HG03520 (cell line): Measurements from ENCODE around the gene RFT1.

ENCODE experiments used
- ATAC-seq: cut with Tn5 transposase; IDR thresholded peaks from one replicate; pipeline ENCODE4 v1.9.1; 2021; ENCODE audit warnings: mild to moderate bottlenecking, moderate library complexity; ENCODE audit not compliant: unreplicated experiment

The RFT1 gene

GRCh38 chr3:53092942-53093341 is 37.3 kb downstream of the RFT1 start:
- ATAC-seq, result no peak

DNA sequence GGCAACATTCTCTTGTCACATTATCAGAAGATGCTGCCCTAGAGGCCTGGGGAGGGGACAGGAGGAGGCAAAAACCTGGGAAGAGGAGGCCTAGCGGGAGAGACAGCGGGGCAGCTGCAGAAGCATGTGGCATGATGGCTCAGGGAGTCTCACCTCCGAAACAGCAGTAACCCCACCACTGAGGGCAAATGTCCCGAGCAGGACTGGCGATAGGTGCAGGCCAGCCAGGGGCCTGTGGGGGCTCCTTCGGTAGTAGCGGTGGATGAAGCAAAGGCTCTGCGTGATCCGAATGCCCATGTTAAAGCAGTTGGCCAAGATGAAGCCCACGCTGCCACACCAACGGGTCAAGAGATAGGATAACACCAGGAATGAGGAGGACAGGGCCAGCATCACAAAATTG is 38.0 kb downstream of the RFT1 start:
- ATAC-seq, result no peak

GRCh38 chr3:53091011-53091410 is 39.2 kb downstream of the RFT1 start:
- ATAC-seq, result no peak

DNA sequence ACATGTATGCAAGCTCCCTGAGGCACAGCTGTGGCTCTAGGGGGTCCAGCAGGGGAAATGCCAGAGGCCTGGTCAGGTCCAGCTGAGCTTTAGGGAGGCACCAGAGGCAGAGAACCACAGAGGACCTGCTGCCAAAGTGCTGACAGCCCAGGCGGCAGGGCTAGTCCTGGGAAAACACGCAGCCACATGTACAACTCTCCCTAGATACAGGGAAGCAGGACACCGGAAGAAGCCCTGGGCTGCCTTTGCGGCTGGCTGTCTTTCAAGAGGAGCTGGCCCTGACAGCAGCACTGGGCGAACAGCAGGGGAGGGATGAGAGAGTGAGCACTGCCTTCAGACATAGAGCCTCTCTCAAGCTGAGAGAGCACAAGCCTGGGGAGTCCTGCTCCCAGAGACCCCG is 40.7 kb downstream of the RFT1 start:
- no peak for ATAC-seq

- no peak for ATAC-seq
These were observed 44.8 kb downstream of the RFT1 start for GRCh38 chr3:53085476-53085875.

- no peak for ATAC-seq
These were observed 45.8 kb downstream of the RFT1 start for GRCh38 chr3:53084310-53085001.

GRCh38 chr3:53083949-53084309 is 46.3 kb downstream of the RFT1 start:
- no peak for ATAC-seq

DNA sequence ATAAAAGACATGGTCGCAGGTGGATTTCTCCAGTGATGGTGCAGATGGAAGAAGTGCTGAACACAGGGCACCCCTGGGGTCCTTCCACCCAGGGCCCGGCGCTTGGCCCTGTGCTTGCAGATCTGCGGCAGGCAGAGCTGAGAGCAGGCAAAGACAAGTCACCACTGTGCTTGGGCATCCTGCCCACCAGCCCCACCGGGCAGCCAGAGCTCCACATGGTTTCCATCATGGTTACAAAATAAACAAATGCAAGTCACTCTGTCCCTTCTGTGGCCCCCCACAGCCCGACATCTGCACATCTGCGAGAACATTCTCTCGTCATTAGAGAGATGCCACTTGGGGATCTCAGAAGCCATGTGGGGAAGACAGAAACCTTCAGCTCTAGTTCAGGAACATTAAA is 46.7 kb downstream of the RFT1 start:
- no peak for ATAC-seq

- ATAC-seq, result no peak
These were observed 47.5 kb downstream of the RFT1 start for GRCh38 chr3:53082736-53083135.

DNA sequence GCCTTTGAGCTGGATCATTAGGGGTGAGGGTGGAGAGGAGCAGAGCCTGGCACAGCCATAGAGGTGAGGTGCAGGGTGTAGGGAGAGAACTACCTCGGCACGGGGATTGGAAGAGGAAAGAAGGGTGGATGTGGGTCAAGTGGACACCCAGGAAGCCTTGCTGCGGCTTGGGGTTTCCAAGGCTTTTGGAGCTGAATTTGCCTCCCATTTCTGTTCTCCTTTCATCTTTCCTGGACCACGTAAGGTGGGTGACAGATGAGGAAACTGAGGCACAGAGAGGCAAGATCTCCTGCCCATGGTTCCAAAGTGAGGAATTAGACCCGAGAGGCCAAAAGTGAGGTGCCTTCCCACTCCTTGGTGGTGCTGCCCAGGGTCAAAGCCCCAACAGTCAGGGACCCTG is 48.9 kb downstream of the RFT1 start:
- no peak for ATAC-seq

GRCh38 chr3:53080612-53081205 is 49.5 kb downstream of the RFT1 start:
- no peak for ATAC-seq

DNA sequence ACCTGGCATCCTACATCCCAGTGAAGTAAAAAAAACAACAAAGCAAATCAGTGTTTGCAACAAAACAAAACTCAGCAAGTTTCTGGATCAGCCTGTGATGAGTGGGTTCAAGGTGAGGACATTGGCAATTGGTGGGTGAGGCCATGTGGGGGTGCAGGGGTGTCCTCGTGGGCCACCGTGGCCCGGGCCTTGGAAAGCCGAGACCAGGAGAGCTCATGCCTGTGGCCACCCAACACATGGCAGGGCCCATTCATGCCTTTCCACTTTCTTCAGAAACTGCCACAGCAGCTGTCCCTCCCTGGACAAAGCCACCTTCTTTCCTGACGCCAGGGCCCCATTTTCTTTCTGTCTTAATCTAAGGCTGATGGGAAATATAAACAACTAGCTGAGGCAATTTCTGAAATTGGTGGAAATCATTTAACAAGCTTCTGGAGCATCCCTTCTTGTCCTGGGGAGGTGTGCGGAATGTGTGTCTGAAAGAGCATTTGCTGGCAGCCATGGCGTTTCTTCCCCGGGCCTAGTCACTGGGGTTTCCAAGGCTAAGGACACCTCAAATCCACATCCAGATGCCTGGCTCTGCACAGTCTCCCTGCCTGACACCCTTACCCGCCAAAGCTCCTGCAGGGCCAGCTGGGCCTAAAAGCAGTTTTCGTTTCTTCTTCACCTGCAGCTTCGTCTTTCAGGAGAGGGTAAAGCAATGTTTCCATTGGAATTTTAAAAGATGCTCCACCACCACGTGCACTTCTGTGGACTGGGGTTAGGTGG is 50.3 kb downstream of the RFT1 start:
- ATAC-seq, result no peak

DNA sequence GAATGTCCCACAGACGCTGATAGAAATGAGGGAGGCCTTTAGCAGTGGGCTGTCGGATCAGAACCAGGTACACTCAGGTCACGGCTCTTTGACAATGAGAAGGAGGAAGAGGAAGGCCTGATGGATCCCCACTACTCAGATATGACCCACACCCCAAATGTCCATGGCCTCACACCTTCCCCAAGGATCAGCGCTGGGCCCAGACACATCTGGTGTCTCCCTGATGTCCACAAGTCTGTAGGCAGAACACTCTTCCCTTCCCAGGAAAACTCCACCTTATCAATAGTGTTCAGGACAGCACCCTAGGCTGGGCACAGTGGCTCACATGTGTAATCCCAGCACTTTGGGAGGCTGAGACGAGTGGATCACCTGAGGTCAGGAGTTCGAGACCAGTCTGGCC is 51.1 kb downstream of the RFT1 start:
- no peak for ATAC-seq

GRCh38 chr3:53078656-53079055 is 51.6 kb downstream of the RFT1 start:
- no peak for ATAC-seq

DNA sequence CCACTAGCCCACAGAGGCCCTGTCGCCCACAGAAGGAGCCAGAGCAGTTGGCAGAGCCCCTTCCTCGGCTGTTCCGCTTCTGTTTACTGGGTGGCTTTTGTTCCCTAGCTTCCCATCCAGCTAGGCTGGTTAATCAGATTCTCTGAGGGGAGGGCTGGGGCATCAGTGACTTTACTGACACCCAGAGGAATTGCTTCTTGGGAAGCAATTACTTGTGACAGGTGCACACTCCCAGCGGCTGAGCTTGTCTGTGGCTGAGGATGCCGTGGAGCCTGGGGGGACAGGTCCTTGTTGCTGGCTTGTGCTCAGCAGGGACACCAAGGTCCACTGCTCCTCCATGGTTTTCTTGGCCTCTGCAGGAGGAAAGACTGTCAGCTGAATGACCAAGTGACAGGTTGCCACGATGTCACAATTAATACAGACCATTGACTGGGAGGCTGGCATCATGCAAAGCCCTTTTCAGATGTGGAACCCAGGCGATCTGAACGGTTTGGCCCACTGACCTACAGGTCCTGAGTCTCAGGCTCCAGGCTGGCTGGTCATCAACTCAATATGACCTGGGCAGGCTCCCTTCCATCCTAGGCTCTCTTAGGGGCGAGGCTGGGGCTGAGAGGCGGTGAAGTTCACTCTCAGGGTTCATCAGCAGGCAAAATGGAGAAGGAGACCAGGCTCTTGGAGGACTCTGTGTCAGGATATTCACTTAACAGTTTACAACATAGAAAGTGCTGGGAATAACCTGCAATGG is 52.6 kb downstream of the RFT1 start:
- ATAC-seq, result no peak

DNA sequence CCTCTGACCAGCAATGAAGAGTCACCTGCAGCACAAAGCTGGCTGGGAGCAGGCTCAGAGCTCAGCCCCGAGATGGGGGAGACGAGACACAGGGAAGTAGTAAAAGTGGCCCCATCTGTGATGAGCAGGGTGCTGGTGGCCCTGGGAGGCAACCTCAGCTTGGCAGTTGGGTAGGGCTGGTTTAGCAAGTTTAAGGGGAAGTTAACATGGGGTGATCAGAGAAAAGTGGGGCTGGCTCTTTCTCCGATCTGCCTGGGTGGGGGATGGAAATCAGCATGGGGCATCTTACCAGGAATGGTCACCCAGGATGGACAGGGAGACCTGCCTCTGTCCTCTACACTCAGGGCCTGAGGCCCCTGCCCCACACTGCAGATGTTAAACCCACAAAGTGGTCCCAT is 54.5 kb downstream of the RFT1 start:
- ATAC-seq, result no peak

- ATAC-seq, result no peak
These were observed 55.2 kb downstream of the RFT1 start for GRCh38 chr3:53074761-53075742.

GRCh38 chr3:53074366-53074696 is 55.9 kb downstream of the RFT1 start:
- no peak for ATAC-seq

GRCh38 chr3:53073553-53074365 is 56.5 kb downstream of the RFT1 start:
- ATAC-seq, result no peak
